Sigmoid colon (tissue), 4 donors: ENCODE data around the gene PPP1R12B.
"Not testable (repeated sequence)": the region's sequence is repeated elsewhere in the genome, so short reads cannot be mapped to it uniquely, and the experiment has no call there.

Source experiments
- EP300 ChIP-seq, 4 donors: sonication (generic); formaldehyde crosslinking; IDR thresholded peaks; one replicate each; pipeline ENCODE4 v1.6.1; 2017; ENCODE audit warnings: antibody characterized with exemption in 4 of 4
- POLR2A ChIP-seq, 2 donors: fragments of 450-650 bp; IDR thresholded peaks; one replicate each; pipeline ENCODE4 v1.6.1; 2016; ENCODE audit warnings: antibody characterized with exemption in 2 of 2, mild to moderate bottlenecking in 2 of 2, moderate library complexity in 2 of 2
- POLR2AphosphoS5 ChIP-seq, 4 donors: sonication (generic); formaldehyde crosslinking; IDR thresholded peaks; one replicate each; pipeline ENCODE4 v1.6.1; 2017; ENCODE audit warnings: antibody characterized with exemption in 4 of 4
- TF ChIP-seq, protein P1 (sequence below), 4 experiments: fragments of 450-650 bp in 3 of 4; fragments of 200-600 bp in 1 of 4; IDR thresholded peaks; one replicate each; pipeline ENCODE4 v1.5.1; 2016 to 2019; ENCODE audit warnings: antibody characterized with exemption in 4 of 4, mild to moderate bottlenecking in 3 of 4, moderate library complexity in 2 of 4

DNA sequence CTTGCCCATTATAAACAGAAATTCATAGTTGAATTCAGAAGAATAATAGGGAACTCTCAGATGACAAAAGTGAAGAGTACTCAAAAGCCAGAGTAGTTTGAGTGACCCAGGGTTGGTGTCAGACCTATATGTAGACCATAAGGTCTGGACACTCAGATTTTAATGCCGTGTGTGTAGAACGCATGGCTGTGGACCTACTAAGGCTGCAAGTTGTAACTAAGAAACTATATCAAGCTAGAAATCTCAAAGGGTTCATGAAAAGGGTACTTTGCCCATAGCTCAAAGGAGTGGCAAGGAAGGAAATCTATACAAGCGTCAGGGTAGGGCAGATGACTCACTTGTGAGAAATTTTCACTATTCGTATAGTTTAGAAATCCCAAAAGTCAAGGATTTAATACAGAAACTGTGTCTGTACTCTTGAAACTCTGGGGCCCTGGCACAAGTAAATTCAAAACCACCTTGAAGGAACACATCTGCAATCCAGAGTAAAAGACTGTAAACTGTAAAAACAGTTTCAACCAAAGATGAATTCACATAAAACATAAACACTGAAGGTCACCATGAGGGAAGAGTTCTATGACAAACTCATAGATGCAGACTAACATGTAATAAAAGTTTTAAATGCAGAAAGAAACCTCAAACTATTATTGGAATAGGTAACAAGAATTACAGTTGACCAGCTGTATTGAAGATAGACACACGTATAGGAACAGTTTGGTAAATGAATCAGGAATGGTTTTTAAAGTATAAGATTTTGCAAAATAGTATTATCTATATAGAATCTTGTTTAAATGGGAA lies 108.1 kb downstream of the PPP1R12B start:
- TF ChIP-seq EP300, POLR2A, POLR2AphosphoS5 (IDR thresholded peaks at IDR 0.05): not testable (repeated sequence)
- TF ChIP-seq, protein P1, sequence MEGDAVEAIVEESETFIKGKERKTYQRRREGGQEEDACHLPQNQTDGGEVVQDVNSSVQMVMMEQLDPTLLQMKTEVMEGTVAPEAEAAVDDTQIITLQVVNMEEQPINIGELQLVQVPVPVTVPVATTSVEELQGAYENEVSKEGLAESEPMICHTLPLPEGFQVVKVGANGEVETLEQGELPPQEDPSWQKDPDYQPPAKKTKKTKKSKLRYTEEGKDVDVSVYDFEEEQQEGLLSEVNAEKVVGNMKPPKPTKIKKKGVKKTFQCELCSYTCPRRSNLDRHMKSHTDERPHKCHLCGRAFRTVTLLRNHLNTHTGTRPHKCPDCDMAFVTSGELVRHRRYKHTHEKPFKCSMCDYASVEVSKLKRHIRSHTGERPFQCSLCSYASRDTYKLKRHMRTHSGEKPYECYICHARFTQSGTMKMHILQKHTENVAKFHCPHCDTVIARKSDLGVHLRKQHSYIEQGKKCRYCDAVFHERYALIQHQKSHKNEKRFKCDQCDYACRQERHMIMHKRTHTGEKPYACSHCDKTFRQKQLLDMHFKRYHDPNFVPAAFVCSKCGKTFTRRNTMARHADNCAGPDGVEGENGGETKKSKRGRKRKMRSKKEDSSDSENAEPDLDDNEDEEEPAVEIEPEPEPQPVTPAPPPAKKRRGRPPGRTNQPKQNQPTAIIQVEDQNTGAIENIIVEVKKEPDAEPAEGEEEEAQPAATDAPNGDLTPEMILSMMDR (IDR thresholded peaks at IDR 0.05): not testable (repeated sequence)
